NB4 (cell line): ENCODE results near the gene DLG4.
A peak's percentile ranks its signal among the peaks of the same experiment; 100 is the strongest.
"Not testable (repeated sequence)": the region's sequence is repeated elsewhere in the genome, so short reads cannot be mapped to it uniquely, and the experiment has no call there.

Experiments used
- DNase-seq: peaks from one replicate; pipeline ENCODE4 v3.0.0; 2010; ENCODE audit warnings: low read depth
- H3K4me3 ChIP-seq: one replicate; pipeline ENCODE4 v1.5.1; 2011; ENCODE audit warnings: mild to moderate bottlenecking, low read depth, low read length, moderate library complexity
- CTCF ChIP-seq: IDR thresholded peaks from one replicate; pipeline ENCODE4 v1.5.1; 2012; ENCODE audit warnings: low read depth, low read length
- MAX ChIP-seq: IDR thresholded peaks from 2 replicates; pipeline ENCODE4 v1.6.1; 2011; ENCODE audit warnings: low read depth, low read length
- MYC ChIP-seq: IDR thresholded peaks from 2 replicates; pipeline ENCODE4 v1.6.1; 2011; ENCODE audit warnings: low read depth, low read length
- POLR2A ChIP-seq: IDR thresholded peaks from 2 replicates; pipeline ENCODE4 v1.6.1; 2011; ENCODE audit warnings: mild to moderate bottlenecking; ENCODE audit not compliant: insufficient read length; ENCODE audit errors: extremely low read depth

Gene DLG4

GRCh38 chr17:7249830-7250229 lies 30.2 kb upstream of the DLG4 start:
- peak overlapping the region; percentile 87 for H3K4me3 ChIP-seq
- DNase-seq: peak; percentile 72
- TF ChIP-seq POLR2A: no peak
- no peak for TF ChIP-seq MAX
- no peak for TF ChIP-seq MYC
- TF ChIP-seq CTCF: no peak

GRCh38 chr17:7249214-7249613 lies 29.6 kb upstream of the DLG4 start:
- TF ChIP-seq MAX (no peak), MYC (no peak), POLR2A (no peak)
- DNase-seq: no peak
- H3K4me3 ChIP-seq: peak overlapping the region; percentile 87

- TF ChIP-seq MAX (no peak), MYC (no peak)
- no peak for DNase-seq
- peak overlapping the region; percentile 87 for H3K4me3 ChIP-seq
Observed at GRCh38 chr17:7248796-7249195, 29.2 kb upstream of the DLG4 start.

GRCh38 chr17:7246779-7247178 lies 27.1 kb upstream of the DLG4 start:
- no peak for TF ChIP-seq MAX
- TF ChIP-seq POLR2A: no peak
- TF ChIP-seq MYC: no peak
- TF ChIP-seq CTCF: no peak
- no peak overlapping the region for H3K4me3 ChIP-seq
- no peak for DNase-seq

GRCh38 chr17:7243838-7244237 lies 24.2 kb upstream of the DLG4 start:
- DNase-seq, H3K4me3 ChIP-seq: not testable (repeated sequence)

GRCh38 chr17:7243453-7243729 lies 23.8 kb upstream of the DLG4 start:
- TF ChIP-seq POLR2A: no peak
- TF ChIP-seq CTCF: no peak
- TF ChIP-seq MYC: no peak
- no peak overlapping the region for H3K4me3 ChIP-seq
- no peak for DNase-seq

GRCh38 chr17:7242717-7243452 lies 23.2 kb upstream of the DLG4 start:
- DNase-seq: peak; percentile 90
- peak overlapping the region; percentile 74 for H3K4me3 ChIP-seq
- TF ChIP-seq MYC (peak; percentile 86), CTCF (no peak), MAX (peak; percentile 91), POLR2A (no peak)
